ENCODE results near the gene TAF1. TPM values are rescaled to one million over a fixed set of nuclear protein-coding genes. Genes with fewer than 3 reads are reported as not detected.

The TAF1 gene
- total and polyA plus RNA-seq, 2 of the 13 experiments (the other 11 are each of a cell fraction or from before 2014, with no cell fraction given): 8.1 to 17.7 TPM

- TF ChIP-seq GPN1 (CRISPR knock-in tag; IDR thresholded peaks at IDR 0.05; ENCODE audit: borderline replicate concordance): no peak
- TF ChIP-seq SPEN (CRISPR knock-in tag; IDR thresholded peaks at IDR 0.05; ENCODE audit: low read depth): peak; percentile 59; the same call in 1 of the 2 replicates
- peak; percentile 70 for TF ChIP-seq ELF3 (CRISPR knock-in tag; IDR thresholded peaks at IDR 0.05)
- peak; percentile 84 for TF ChIP-seq YY1 (IDR thresholded peaks at IDR 0.05; ENCODE audit: insufficient read depth, insufficient replicate concordance, low read depth, low read length)
- TF ChIP-seq GATAD1 (CRISPR knock-in tag; IDR thresholded peaks at IDR 0.05): peak; percentile 50
- TF ChIP-seq ZNF781 (CRISPR knock-in tag; IDR thresholded peaks at IDR 0.05; ENCODE audit: borderline replicate concordance, not compliant biosample characterization): no peak
- no peak for TF ChIP-seq SNAPC2 (CRISPR knock-in tag; IDR thresholded peaks at IDR 0.05)
- no peak for TF ChIP-seq ZNF30 (CRISPR knock-in tag; IDR thresholded peaks at IDR 0.05)
- TF ChIP-seq YEATS4 (CRISPR knock-in tag; IDR thresholded peaks at IDR 0.05; ENCODE audit: borderline replicate concordance): 0 out of 2 replicates have a peak, but pooled peaks have one; percentile 9
- no peak for TF ChIP-seq NFIB (CRISPR knock-in tag; IDR thresholded peaks at IDR 0.05; ENCODE audit: borderline replicate concordance)
- peak; percentile 57 for TF ChIP-seq SP2 (CRISPR knock-in tag; IDR thresholded peaks at IDR 0.05)
- no peak for TF ChIP-seq CSRNP1 (CRISPR knock-in tag; IDR thresholded peaks at IDR 0.05)
- TF ChIP-seq GRHL1 (CRISPR knock-in tag; conservative IDR thresholded peaks at IDR 0.05): no peak
- peak; percentile 51 for TF ChIP-seq POLR2AphosphoS5 (IDR thresholded peaks at IDR 0.05; ENCODE audit: low read depth, low read length)
- TF ChIP-seq ARNTL (CRISPR knock-in tag; IDR thresholded peaks at IDR 0.05): 0 out of 2 replicates have a peak, but pooled peaks have one; percentile 40
- no peak for TF ChIP-seq ZBTB39 (CRISPR knock-in tag; IDR thresholded peaks at IDR 0.05)
- peak; percentile 87 for TF ChIP-seq USF2 (IDR thresholded peaks at IDR 0.05; ENCODE audit: low read depth, low read length)
- peak; percentile 88; the same call in 1 of the 2 replicates for TF ChIP-seq USF2 (CRISPR knock-in tag; IDR thresholded peaks at IDR 0.05; ENCODE audit: borderline replicate concordance)
- no peak for TF ChIP-seq DNMT1 (CRISPR knock-in tag; IDR thresholded peaks at IDR 0.05)
- no peak for TF ChIP-seq MED1 (CRISPR knock-in tag; IDR thresholded peaks at IDR 0.05)
- TF ChIP-seq GABPA (IDR thresholded peaks at IDR 0.05; ENCODE audit: low read depth, low read length): peak; percentile 58
- TF ChIP-seq GABPA (CRISPR knock-in tag; IDR thresholded peaks at IDR 0.05; ENCODE audit: low read depth): peak; percentile 89
- peak; percentile 57; the same call in 1 of the 2 replicates for TF ChIP-seq ETV5 (CRISPR knock-in tag; IDR thresholded peaks at IDR 0.05; ENCODE audit: borderline replicate concordance)
Measured at GRCh38 chrX:71365875-71366673, at the start of gene TAF1 (continued).

All from HepG2 (cell line).